ENCODE data around the gene BICD1. TPM values are rescaled to one million over a fixed set of nuclear protein-coding genes. Genes with fewer than 3 reads are reported as not detected.

BICD1 gene
- total and polyA plus RNA-seq, 2 donors (not counting 3 experiments of a cell fraction or from before 2014, with no cell fraction given), result 12.2 to 51.0 TPM

DNA sequence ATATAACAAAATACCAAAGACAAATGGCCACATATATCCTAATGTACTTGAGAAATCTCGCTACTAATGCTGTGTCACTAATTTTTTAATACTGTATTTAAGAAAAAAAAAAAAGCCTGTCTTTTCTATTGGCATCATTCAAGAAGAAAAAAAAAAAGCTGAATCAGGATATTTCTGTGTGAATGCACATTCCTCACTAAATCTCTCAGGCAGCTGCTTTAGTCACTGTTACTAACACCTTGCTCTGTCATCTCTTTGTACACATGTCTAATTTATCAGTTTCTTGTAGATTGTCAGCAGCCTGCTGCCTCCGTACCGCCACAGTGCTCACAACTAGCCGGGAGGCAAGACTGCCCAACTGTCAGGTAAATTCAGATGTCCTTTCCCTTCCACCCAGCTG lies 260.7 kb downstream of the BICD1 start:
- POLR2A ChIA-PET, result no interaction called here
- TF ChIP-seq MAX (IDR thresholded peaks at IDR 0.05; ENCODE audit: insufficient read depth, insufficient read length) (no peak), POLR2A (IDR thresholded peaks at IDR 0.05; ENCODE audit: low read depth, low read length) (no peak), JUN (IDR thresholded peaks at IDR 0.05; ENCODE audit: borderline replicate concordance, insufficient read depth, insufficient read length, low read depth) (no peak), FOS (IDR thresholded peaks at IDR 0.05; ENCODE audit: borderline replicate concordance, insufficient read depth, low read length) (no peak), EZH2 (IDR thresholded peaks at IDR 0.05; ENCODE audit: borderline replicate concordance, low read depth, low read length, severe bottlenecking) (no peak), GATA2 (IDR thresholded peaks at IDR 0.05; ENCODE audit: insufficient read depth, insufficient read length, low read depth, low read length) (no peak), MYC (IDR thresholded peaks at IDR 0.05; ENCODE audit: low read depth, low read length) (no peak), POLR2AphosphoS5 (IDR thresholded peaks at IDR 0.05; ENCODE audit: insufficient read depth, low read depth, low read length) (no peak), CTCF (IDR thresholded peaks at IDR 0.05; ENCODE audit: extremely low read depth in 1 of 2, insufficient read depth in 1 of 2, low read depth in 1 of 2, low read length in 2 of 2) (no peak)
- Histone ChIP-seq H3K9me3 (replicated peaks; ENCODE audit: control insufficient read depth, insufficient read depth, low read length) (no peaks in the 10 kb centered on the region), H3K4me3 (replicated peaks in 1 of 3; ENCODE audit: insufficient read depth in 1 of 3, low read depth in 1 of 3, low read length in 3 of 3) (no peak overlapping the region), H4K20me1 (replicated peaks; ENCODE audit: control insufficient read depth, extremely low read depth, insufficient read depth, low read length) (no peaks in the 10 kb centered on the region), H3K27me3 (ENCODE audit: control insufficient read depth in 2 of 2, insufficient read depth in 2 of 2, low read length in 2 of 2) (no peaks in the 10 kb centered on the region), H3K27ac (ENCODE audit: insufficient read depth, low read depth, low read length) (no peak overlapping the region), H3K9me1 (replicated peaks; ENCODE audit: control insufficient read depth, extremely low read depth, insufficient read depth, low read length) (no peaks in the 10 kb centered on the region), H3K79me2 (ENCODE audit: control insufficient read depth, insufficient read depth, low read length) (no peaks in the 10 kb centered on the region), H3K9ac (replicated peaks; ENCODE audit: extremely low read depth, insufficient read depth, low read length) (no peak overlapping the region), H3K4me1 (ENCODE audit: control insufficient read depth, extremely low read depth, insufficient read depth, low read length) (peaks cover 2% of the 10 kb centered on the region), H2AFZ (ENCODE audit: low read depth, low read length) (no peak overlapping the region), H3K4me2 (ENCODE audit: insufficient read depth, low read length) (no peak overlapping the region), H3K36me3 (ENCODE audit: control insufficient read depth in 2 of 2, extremely low read depth in 1 of 2, insufficient read depth in 2 of 2, low read length in 2 of 2) (peaks cover 0 to 4% of the 10 kb centered on the region in 2 experiments)
- no peak for FAIRE-seq
- no TSS peak for BruUV-seq (replicated peaks)
- dilution Hi-C loops (cut with MboI; ENCODE audit: extremely low pct_ligation_motif_present, low sequenced_read_pairs), result no loop called here
- intact Hi-C loops (cut with micrococcal nuclease), result loop anchor here (5.0 kb wide), 1 partner anchor 355 kb away; no protein-coding TSS in a partner anchor
- no peak for DNase-seq (ENCODE audit: low read depth, low spot score)
- CTCF ChIA-PET, result interaction anchor here (0.6 to 6.6 kb wide), 7 partner anchors 11 to 388 kb away, joined by 3 to 95 read pairs (median 4); partner anchors contain the start of genes FGD4 and YARS2
